GM12878 (cell line): ENCODE measurements around the gene TAF11. TPM values are rescaled to one million over a fixed set of nuclear protein-coding genes. Genes with fewer than 3 reads are reported as not detected.

Experiments
- ATAC-seq: fragments of 200-7000 bp; cut with Tn5 transposase; 3 replicates; pipeline ENCODE4 v1.9.1; 2020; ENCODE audit warnings: mild to moderate bottlenecking, moderate library complexity
- BruUV-seq: library from RNA; stranded (reverse); fragments of 400-500 nt; replicated peaks from 2 replicates; lab custom pipeline; 2021; lab: Mats Ljungman, UMichigan
- CTCF ChIA-PET: fragments of 300-600 bp; sonication (Branson Sonifier 250); formaldehyde crosslinking; extraction: SDS; loops from one replicate; lab custom pipeline; 2021; ENCODE audit warnings: inconsistent platforms; lab: Yijun Ruan, JAX
- POLR2A ChIA-PET: fragments of 350-600 bp; formaldehyde crosslinking; extraction: SDS; loops from one replicate; lab custom pipeline; 2021; ENCODE audit warnings: inconsistent platforms; lab: Charles Lee
- RAD21 ChIA-PET: fragments of 300-600 bp; sonication (Branson Sonifier 250); formaldehyde crosslinking; loops from one replicate; lab custom pipeline; 2023; ENCODE audit warnings: antibody characterized with exemption; ENCODE audit not compliant: unreplicated experiment; lab: Charles Lee
- SMC1A ChIA-PET: fragments of 300-600 bp; sonication (Branson Sonifier 250); formaldehyde crosslinking; loops from one replicate; lab custom pipeline; 2023; ENCODE audit not compliant: unreplicated experiment, uncharacterized antibody; lab: Charles Lee
- DNase-seq: peaks from one replicate; pipeline ENCODE4 v3.0.0-alpha.2; 2011; ENCODE audit warnings: low read depth, low spot score
- FAIRE-seq: peaks from 3 replicates; lab custom pipeline; 2011; peaks lifted over from hg19 to GRCh38; lab: Jason Lieb, UNC
- H2AFZ ChIP-seq: 2 replicates; pipeline ENCODE4 v1.6.0; 2011; ENCODE audit warnings: low read depth, low read length, control low read depth; ENCODE audit not compliant: control insufficient read depth
- H3K27ac ChIP-seq: 2 replicates; pipeline ENCODE4 v1.5.1; 2011; ENCODE audit warnings: control low read depth; ENCODE audit not compliant: control insufficient read depth, insufficient read depth
- H3K27me3 ChIP-seq, 2 experiments: replicated peaks in 1 of 2; 2 replicates each; pipeline versions ENCODE4 v1.6.0 to v1.6.1; 2011; ENCODE audit warnings: low read length in 1 of 2; ENCODE audit not compliant: control insufficient read depth in 2 of 2, insufficient read depth in 2 of 2
- H3K36me3 ChIP-seq, 2 experiments: 2 replicates each; pipeline ENCODE4 v1.5.1; 2011; ENCODE audit warnings: low read length in 1 of 2; ENCODE audit not compliant: control insufficient read depth in 2 of 2, insufficient read depth in 2 of 2
- H3K4me1 ChIP-seq: 2 replicates; pipeline ENCODE4 v1.6.1; 2011; ENCODE audit warnings: mild to moderate bottlenecking, low read length, moderate library complexity, mixed read lengths; ENCODE audit not compliant: control insufficient read depth, insufficient read depth
- H3K4me2 ChIP-seq: 2 replicates; pipeline ENCODE4 v1.6.0; 2011; ENCODE audit warnings: control low read depth; ENCODE audit not compliant: control insufficient read depth, insufficient read depth
- H3K4me3 ChIP-seq: fragments of 200-600 bp; sonication (generic); 2 replicates; pipeline ENCODE4 v1.5.1; 2016
- H3K79me2 ChIP-seq: 2 replicates; pipeline ENCODE4 v1.6.0; 2011; ENCODE audit warnings: low read length; ENCODE audit not compliant: control insufficient read depth, insufficient read depth
- H3K9ac ChIP-seq: 2 replicates; pipeline ENCODE4 v1.8.0; 2011; ENCODE audit warnings: low read length, control low read depth, mixed read lengths; ENCODE audit not compliant: control insufficient read depth, insufficient read depth
- H3K9me3 ChIP-seq: replicated peaks from 3 replicates; pipeline ENCODE4 v1.5.1; 2011; ENCODE audit warnings: mild to moderate bottlenecking, low read length; ENCODE audit not compliant: control insufficient read depth, insufficient read depth
- H4K20me1 ChIP-seq: 2 replicates; pipeline ENCODE4 v1.6.0; 2011; ENCODE audit not compliant: control insufficient read depth, insufficient read depth
- ATF7 ChIP-seq: fragments of 450-650 bp; IDR thresholded peaks from 2 replicates; pipeline ENCODE4 v1.6.1; 2016; ENCODE audit warnings: low read depth, mild to moderate bottlenecking
- CREM ChIP-seq: IDR thresholded peaks from 2 replicates; pipeline ENCODE4 v1.6.1; 2014; ENCODE audit warnings: antibody characterized with exemption, low read depth
- ESRRA ChIP-seq: IDR thresholded peaks from 2 replicates; pipeline ENCODE4 v1.6.1; 2012; ENCODE audit warnings: mild to moderate bottlenecking, low read length, improper control_type of control experiment
- MTA3 ChIP-seq: IDR thresholded peaks from 2 replicates; pipeline ENCODE4 v1.6.1; 2012; ENCODE audit warnings: low read length, inconsistent platforms, borderline replicate concordance
- NFYB ChIP-seq: IDR thresholded peaks from 2 replicates; pipeline ENCODE4 v1.6.1; 2011; ENCODE audit warnings: low read depth, mild to moderate bottlenecking, low read length, improper control_type of control experiment, moderate library complexity; ENCODE audit not compliant: insufficient read depth
- NR2F1 ChIP-seq: fragments of 450-650 bp; conservative IDR thresholded peaks from 2 replicates; pipeline ENCODE4 v1.6.1; 2017; ENCODE audit warnings: mild to moderate bottlenecking
- SIN3A ChIP-seq: IDR thresholded peaks from 2 replicates; pipeline ENCODE4 v1.6.1; 2012; ENCODE audit warnings: low read depth, low read length, improper control_type of control experiment
- SP1 ChIP-seq: IDR thresholded peaks from one replicate; pipeline ENCODE4 v1.6.1; 2011; ENCODE audit warnings: low read depth, low read length
- TBL1XR1 ChIP-seq: IDR thresholded peaks from 2 replicates; pipeline ENCODE4 v1.6.1; 2012; ENCODE audit warnings: low read depth, low read length, improper control_type of control experiment
- ZZZ3 ChIP-seq: IDR thresholded peaks from 2 replicates; pipeline ENCODE4 v1.6.1; 2011; ENCODE audit warnings: low read depth; ENCODE audit not compliant: control insufficient read depth, insufficient read length
- WGBS: methylation state at CpG from one replicate; pipeline ENCODE4 v1.1.6; 2016; ENCODE audit warnings: low lambda C conversion rate; ENCODE audit not compliant: insufficient replicate concordance, insufficient coverage; ENCODE audit errors: missing lambda C conversion rate; 5-methylcytosine and 5-hydroxymethylcytosine counted together
- in situ Hi-C: fragments of 300-500 bp; cut with MboI; formaldehyde crosslinking; loops from 9 replicates; pipeline ENCODE4 v1.14.3; 2018; ENCODE audit warnings: mixed read lengths
- intact Hi-C: fragments of 100-400 bp; cut with micrococcal nuclease; formaldehyde crosslinking; loops from one replicate; pipeline ENCODE4 v1.14.2; 2022; ENCODE audit not compliant: unreplicated experiment
- polyA plus RNA-seq, 11 experiments: library from polyadenylated mRNA; depleted of rRNA in 4 of 11; unstranded in 6 of 11; stranded (reverse) in 5 of 11; fragments of >200 nt; fragmentation: Nextera tagmentation in 4 of 11; fragmentation: Illumina TruSeq in 1 of 11; extraction: Ambion mirVana in 4 of 11; extraction: Trizol in 1 of 11; gene quantifications; 1 replicate in 1 of 11; 2 replicates in 10 of 11; pipeline versions ENCODE4 v1.2.1 to v1.2.3, GENCODE V29; 2011 to 2016; ENCODE audit warnings: inconsistent platforms in 2 of 11, missing spikeins in 2 of 11, low read depth in 1 of 11
- total RNA-seq, 4 experiments: library from RNA; depleted of rRNA in 3 of 4; stranded (reverse); fragments of >200 nt in 3 of 4; fragmentation: Illumina TruSeq in 1 of 4; extraction: Trizol in 1 of 4; gene quantifications; 2 replicates each; pipeline versions ENCODE4 v1.2.1 to v1.2.3, GENCODE V29; 2013 to 2021
- TF ChIP-seq, protein P1 (sequence below): IDR thresholded peaks from 2 replicates; pipeline ENCODE4 v1.6.1; 2012; ENCODE audit warnings: improper control_type of control experiment, low read depth, low read length; ENCODE audit not compliant: insufficient replicate concordance
- TF ChIP-seq, protein P2 (sequence below): fragments of 450-650 bp; IDR thresholded peaks from 2 replicates; pipeline ENCODE4 v1.6.1; 2017; ENCODE audit warnings: mild to moderate bottlenecking, moderate library complexity
- TF ChIP-seq, protein P3 (sequence below): fragments of 450-650 bp; IDR thresholded peaks from 2 replicates; pipeline ENCODE4 v1.6.1; 2018; ENCODE audit warnings: borderline replicate concordance, mild to moderate bottlenecking; ENCODE audit not compliant: partially characterized antibody

Gene TAF11
- total and polyA plus RNA-seq, 10 of the 15 experiments (the other 5 are each of a cell fraction or from before 2014, with no cell fraction given) = 24.6 to 59.2 (median 32.0) TPM

DNA sequence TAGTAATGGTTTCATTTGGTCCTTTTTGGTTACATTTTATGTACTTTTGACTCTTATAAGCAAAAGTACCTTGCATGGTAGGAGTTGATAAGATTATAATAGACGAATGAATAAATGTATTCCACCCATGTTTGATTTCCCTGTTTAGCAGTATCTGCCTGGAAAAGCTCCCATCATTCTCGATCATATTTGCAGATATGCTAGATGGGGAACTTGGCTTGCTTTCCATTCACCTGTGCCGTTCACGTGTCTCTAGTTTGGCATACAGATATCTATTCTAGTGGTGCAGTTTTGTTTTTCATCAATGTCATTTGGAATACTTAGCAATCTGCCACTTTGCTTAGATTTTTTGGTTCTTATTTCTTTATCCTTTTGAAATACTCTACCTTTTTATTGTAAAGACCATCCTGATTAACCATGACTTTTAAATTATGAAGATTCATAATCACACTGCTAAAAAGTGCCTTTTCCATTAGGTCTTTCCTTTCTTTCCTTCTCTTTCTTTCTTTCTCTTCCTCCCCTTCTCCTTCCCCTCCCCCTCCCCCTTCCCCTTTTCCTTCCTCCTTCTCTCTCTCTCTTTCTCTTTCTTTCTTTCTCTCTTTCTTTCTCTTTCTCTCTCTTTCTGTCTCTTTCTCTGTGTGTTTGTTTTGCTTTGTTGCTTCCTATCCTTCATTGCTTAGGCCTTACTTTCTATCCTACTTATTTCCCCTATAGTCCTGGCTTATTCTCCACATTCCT, 41.6 kb upstream of the TAF11 start:
- in situ Hi-C loops = no loop called here
- FAIRE-seq = no peak
- H4K20me1 ChIP-seq = no peaks in the 10 kb centered on the region
- no peak for ATAC-seq
- no peak for DNase-seq
- no peaks in the 10 kb centered on the region for H3K4me1 ChIP-seq
- POLR2A ChIA-PET = no interaction called here
- CTCF ChIA-PET = no interaction called here
- H3K36me3 ChIP-seq = no peaks in the 10 kb centered on the region
- no peaks in the 10 kb centered on the region for H3K79me2 ChIP-seq
- 69% methylated on average over 4 of the region's 4 CpGs for WGBS
- no peak overlapping the region for H3K4me2 ChIP-seq
- no peak overlapping the region for H2AFZ ChIP-seq
- intact Hi-C loops = no loop called here
- no TSS peak for BruUV-seq
- SMC1A ChIA-PET = no interaction called here
- H3K27me3 ChIP-seq = no peaks in the 10 kb centered on the region
- no peak overlapping the region for H3K4me3 ChIP-seq
- H3K9me3 ChIP-seq = no peaks in the 10 kb centered on the region
- no peak overlapping the region for H3K9ac ChIP-seq
- H3K27ac ChIP-seq = no peak overlapping the region
- RAD21 ChIA-PET = no interaction called here
- no peak for TF ChIP-seq MTA3
- no peak for TF ChIP-seq SIN3A
- no peak for TF ChIP-seq NR2F1
- TF ChIP-seq ATF7 = no peak
- TF ChIP-seq TBL1XR1 = no peak
- TF ChIP-seq, protein P1, sequence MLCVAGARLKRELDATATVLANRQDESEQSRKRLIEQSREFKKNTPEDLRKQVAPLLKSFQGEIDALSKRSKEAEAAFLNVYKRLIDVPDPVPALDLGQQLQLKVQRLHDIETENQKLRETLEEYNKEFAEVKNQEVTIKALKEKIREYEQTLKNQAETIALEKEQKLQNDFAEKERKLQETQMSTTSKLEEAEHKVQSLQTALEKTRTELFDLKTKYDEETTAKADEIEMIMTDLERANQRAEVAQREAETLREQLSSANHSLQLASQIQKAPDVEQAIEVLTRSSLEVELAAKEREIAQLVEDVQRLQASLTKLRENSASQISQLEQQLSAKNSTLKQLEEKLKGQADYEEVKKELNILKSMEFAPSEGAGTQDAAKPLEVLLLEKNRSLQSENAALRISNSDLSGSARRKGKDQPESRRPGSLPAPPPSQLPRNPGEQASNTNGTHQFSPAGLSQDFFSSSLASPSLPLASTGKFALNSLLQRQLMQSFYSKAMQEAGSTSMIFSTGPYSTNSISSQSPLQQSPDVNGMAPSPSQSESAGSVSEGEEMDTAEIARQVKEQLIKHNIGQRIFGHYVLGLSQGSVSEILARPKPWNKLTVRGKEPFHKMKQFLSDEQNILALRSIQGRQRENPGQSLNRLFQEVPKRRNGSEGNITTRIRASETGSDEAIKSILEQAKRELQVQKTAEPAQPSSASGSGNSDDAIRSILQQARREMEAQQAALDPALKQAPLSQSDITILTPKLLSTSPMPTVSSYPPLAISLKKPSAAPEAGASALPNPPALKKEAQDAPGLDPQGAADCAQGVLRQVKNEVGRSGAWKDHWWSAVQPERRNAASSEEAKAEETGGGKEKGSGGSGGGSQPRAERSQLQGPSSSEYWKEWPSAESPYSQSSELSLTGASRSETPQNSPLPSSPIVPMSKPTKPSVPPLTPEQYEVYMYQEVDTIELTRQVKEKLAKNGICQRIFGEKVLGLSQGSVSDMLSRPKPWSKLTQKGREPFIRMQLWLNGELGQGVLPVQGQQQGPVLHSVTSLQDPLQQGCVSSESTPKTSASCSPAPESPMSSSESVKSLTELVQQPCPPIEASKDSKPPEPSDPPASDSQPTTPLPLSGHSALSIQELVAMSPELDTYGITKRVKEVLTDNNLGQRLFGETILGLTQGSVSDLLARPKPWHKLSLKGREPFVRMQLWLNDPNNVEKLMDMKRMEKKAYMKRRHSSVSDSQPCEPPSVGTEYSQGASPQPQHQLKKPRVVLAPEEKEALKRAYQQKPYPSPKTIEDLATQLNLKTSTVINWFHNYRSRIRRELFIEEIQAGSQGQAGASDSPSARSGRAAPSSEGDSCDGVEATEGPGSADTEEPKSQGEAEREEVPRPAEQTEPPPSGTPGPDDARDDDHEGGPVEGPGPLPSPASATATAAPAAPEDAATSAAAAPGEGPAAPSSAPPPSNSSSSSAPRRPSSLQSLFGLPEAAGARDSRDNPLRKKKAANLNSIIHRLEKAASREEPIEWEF = no peak
- TF ChIP-seq, protein P2, sequence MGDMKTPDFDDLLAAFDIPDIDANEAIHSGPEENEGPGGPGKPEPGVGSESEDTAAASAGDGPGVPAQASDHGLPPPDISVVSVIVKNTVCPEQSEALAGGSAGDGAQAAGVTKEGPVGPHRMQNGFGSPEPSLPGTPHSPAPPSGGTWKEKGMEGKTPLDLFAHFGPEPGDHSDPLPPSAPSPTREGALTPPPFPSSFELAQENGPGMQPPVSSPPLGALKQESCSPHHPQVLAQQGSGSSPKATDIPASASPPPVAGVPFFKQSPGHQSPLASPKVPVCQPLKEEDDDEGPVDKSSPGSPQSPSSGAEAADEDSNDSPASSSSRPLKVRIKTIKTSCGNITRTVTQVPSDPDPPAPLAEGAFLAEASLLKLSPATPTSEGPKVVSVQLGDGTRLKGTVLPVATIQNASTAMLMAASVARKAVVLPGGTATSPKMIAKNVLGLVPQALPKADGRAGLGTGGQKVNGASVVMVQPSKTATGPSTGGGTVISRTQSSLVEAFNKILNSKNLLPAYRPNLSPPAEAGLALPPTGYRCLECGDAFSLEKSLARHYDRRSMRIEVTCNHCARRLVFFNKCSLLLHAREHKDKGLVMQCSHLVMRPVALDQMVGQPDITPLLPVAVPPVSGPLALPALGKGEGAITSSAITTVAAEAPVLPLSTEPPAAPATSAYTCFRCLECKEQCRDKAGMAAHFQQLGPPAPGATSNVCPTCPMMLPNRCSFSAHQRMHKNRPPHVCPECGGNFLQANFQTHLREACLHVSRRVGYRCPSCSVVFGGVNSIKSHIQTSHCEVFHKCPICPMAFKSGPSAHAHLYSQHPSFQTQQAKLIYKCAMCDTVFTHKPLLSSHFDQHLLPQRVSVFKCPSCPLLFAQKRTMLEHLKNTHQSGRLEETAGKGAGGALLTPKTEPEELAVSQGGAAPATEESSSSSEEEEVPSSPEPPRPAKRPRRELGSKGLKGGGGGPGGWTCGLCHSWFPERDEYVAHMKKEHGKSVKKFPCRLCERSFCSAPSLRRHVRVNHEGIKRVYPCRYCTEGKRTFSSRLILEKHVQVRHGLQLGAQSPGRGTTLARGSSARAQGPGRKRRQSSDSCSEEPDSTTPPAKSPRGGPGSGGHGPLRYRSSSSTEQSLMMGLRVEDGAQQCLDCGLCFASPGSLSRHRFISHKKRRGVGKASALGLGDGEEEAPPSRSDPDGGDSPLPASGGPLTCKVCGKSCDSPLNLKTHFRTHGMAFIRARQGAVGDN = no peak
- TF ChIP-seq CREM = no peak
- TF ChIP-seq NFYB = no peak
- no peak for TF ChIP-seq ZZZ3
- TF ChIP-seq, protein P3, sequence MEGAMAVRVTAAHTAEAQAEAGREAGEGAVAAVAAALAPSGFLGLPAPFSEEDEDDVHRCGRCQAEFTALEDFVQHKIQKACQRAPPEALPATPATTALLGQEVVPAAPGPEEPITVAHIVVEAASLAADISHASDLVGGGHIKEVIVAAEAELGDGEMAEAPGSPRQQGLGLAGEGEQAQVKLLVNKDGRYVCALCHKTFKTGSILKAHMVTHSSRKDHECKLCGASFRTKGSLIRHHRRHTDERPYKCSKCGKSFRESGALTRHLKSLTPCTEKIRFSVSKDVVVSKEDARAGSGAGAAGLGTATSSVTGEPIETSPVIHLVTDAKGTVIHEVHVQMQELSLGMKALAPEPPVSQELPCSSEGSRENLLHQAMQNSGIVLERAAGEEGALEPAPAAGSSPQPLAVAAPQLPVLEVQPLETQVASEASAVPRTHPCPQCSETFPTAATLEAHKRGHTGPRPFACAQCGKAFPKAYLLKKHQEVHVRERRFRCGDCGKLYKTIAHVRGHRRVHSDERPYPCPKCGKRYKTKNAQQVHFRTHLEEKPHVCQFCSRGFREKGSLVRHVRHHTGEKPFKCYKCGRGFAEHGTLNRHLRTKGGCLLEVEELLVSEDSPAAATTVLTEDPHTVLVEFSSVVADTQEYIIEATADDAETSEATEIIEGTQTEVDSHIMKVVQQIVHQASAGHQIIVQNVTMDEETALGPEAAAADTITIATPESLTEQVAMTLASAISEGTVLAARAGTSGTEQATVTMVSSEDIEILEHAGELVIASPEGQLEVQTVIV = no peak
- TF ChIP-seq SP1 = no peak
- no peak for TF ChIP-seq ESRRA
